DMS153 treated with DMSO at 0.1 percent for 48 hours (cell line): ENCODE results near the gene C1QTNF7.

Experiments used
- DNase-seq: peaks from one replicate; lab custom pipeline; 2025; ENCODE audit not compliant: unreplicated experiment; lab: John Stamatoyannopoulos, UW

Gene C1QTNF7

GRCh38 chr4:15413010-15413622 is 14.7 kb upstream of the C1QTNF7 start:
- DNase-seq, result no peak

GRCh38 chr4:15413623-15414019 is 14.2 kb upstream of the C1QTNF7 start:
- no peak for DNase-seq

- DNase-seq, result no peak
Observed at GRCh38 chr4:15414551-15415091, 13.2 kb upstream of the C1QTNF7 start.

GRCh38 chr4:15416357-15417232 is 11.2 kb upstream of the C1QTNF7 start:
- DNase-seq, result no peak

GRCh38 chr4:15417233-15417660 is 10.6 kb upstream of the C1QTNF7 start:
- DNase-seq, result no peak

GRCh38 chr4:15418956-15419355 is 8.9 kb upstream of the C1QTNF7 start:
- DNase-seq, result no peak

GRCh38 chr4:15420642-15421041 is 7.2 kb upstream of the C1QTNF7 start:
- no peak for DNase-seq

- DNase-seq, result no peak
Observed at GRCh38 chr4:15423285-15423711, 4.5 kb upstream of the C1QTNF7 start.

GRCh38 chr4:15425520-15425919 is 2.3 kb upstream of the C1QTNF7 start:
- DNase-seq, result no peak

- no peak for DNase-seq
Observed at GRCh38 chr4:15427161-15427560, 672 bp upstream of the C1QTNF7 start.

GRCh38 chr4:15428611-15429010 is 778 bp downstream of the C1QTNF7 start:
- no peak for DNase-seq

- DNase-seq, result no peak
Observed at GRCh38 chr4:15434091-15434490, 6.3 kb downstream of the C1QTNF7 start.

GRCh38 chr4:15434676-15435075 is 6.8 kb downstream of the C1QTNF7 start:
- no peak for DNase-seq

GRCh38 chr4:15436513-15436912 is 8.7 kb downstream of the C1QTNF7 start:
- DNase-seq, result peak; percentile 0

GRCh38 chr4:15438939-15439524 is 11.2 kb downstream of the C1QTNF7 start:
- no peak for DNase-seq

GRCh38 chr4:15443371-15444160 is 15.7 kb downstream of the C1QTNF7 start:
- no peak for DNase-seq

- no peak for DNase-seq
Observed at GRCh38 chr4:15444276-15444675, 16.4 kb downstream of the C1QTNF7 start.

GRCh38 chr4:15444879-15445547 is 17.2 kb downstream of the C1QTNF7 start:
- no peak for DNase-seq

- no peak for DNase-seq
Observed at GRCh38 chr4:15451181-15451865, 23.5 kb downstream of the C1QTNF7 start.
